H1 (cell line): ENCODE data around the gene ELMO1. TPM values are rescaled to one million over a fixed set of nuclear protein-coding genes. Genes with fewer than 3 reads are reported as not detected.

Source experiments
- JUND ChIP-seq: IDR thresholded peaks from 2 replicates; pipeline ENCODE4 v1.6.1; 2011; ENCODE audit warnings: mild to moderate bottlenecking, improper control_type of control experiment, low read length
- KDM4A ChIP-seq: IDR thresholded peaks from one replicate; pipeline ENCODE4 v1.7.1; 2012; ENCODE audit warnings: low read depth, mild to moderate bottlenecking, moderate library complexity, low read length, inconsistent platforms; ENCODE audit not compliant: severe bottlenecking
- RNF2 ChIP-seq: fragments of 200-900, 300-1000 bp; sonication (generic); IDR thresholded peaks from 2 replicates; pipeline ENCODE4 v1.7.1; 2016; ENCODE audit warnings: borderline replicate concordance, low read depth, mild to moderate bottlenecking, antibody characterized with exemption, low read length; ENCODE audit not compliant: poor library complexity, severe bottlenecking; ENCODE audit errors: missing control alignments
- SP2 ChIP-seq: IDR thresholded peaks from 2 replicates; pipeline ENCODE4 v1.6.1; 2012; ENCODE audit warnings: mild to moderate bottlenecking, low read length, inconsistent platforms
- polyA plus RNA-seq, 7 experiments: library from polyadenylated mRNA; depleted of rRNA in 3 of 7; stranded (reverse) in 5 of 7; unstranded in 2 of 7; fragments of >200 nt in 5 of 7; fragments of 200-250 nt in 2 of 7; gene quantifications; 1 replicate in 5 of 7; 2 replicates in 1 of 7; 4 replicates in 1 of 7; pipeline versions ENCODE4 v1.2.1 to v1.2.3, GENCODE V29; 2011 to 2013; ENCODE audit warnings: missing spikeins in 2 of 7, mixed read lengths in 2 of 7
- total RNA-seq: library from RNA; stranded (reverse); fragmentation: NEBNext Ultra II Directional; extraction: Animal tissue kit (Norgen Biotek cat#: 25700); gene quantifications from 2 replicates; pipeline ENCODE4 v1.2.1, GENCODE V29; 2021

The ELMO1 gene
- total and polyA plus RNA-seq, 2 of the 8 experiments (the other 6 are each of a cell fraction or from before 2014, with no cell fraction given) = 18.4 to 21.0 TPM

DNA sequence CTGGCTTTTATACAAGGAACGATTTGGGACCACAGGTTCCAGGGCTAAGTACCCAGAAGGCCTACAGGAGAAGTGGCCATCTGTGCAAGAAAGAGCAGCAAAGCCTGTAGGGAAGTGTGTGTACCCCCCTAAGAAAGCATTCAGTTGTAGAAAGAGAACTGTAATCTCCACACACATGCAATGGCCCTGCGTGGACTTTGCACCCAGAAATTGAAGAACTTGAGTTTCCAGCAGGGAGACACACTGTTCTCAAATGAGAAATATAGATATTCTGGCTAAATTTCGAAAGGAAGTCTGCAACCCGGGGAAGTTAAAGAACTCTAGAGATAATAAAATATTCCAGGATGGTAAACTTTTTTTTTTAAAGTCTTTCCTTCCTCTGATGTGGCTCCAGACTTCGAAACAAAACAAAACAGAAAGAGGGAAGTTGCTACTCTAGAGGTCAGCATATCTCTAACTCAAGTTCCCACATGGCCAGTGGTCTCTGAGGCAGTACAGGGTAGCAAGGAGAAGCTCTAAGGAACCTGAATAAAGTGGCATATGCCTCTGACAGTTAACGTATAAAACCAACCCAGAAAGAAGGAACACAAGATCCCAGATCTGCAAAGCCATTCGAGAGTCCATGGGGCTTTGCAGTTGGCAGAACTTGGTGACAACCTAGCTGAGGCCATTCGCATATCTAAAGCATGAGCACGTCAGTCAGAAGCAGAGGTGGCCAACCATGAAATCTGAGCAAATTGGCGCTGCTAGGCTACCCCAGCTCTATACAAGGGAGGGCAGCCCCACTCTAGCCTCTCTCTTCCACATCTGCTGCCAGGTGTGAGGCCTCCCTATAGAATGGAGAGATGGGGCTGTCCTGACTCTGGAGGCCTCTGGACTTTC lies 56.6 kb downstream of the ELMO1 start (continued):
- TF ChIP-seq SP2 (no peak), RNF2 (no peak), KDM4A (no peak), JUND (no peak)
- TF ChIP-seq, all 59 proteins: peak for 0
